ENCODE data around the gene TCERG1. TPM values are rescaled to one million over a fixed set of nuclear protein-coding genes. Genes with fewer than 3 reads are reported as not detected.
A peak's percentile ranks its signal among the peaks of the same experiment; 100 is the strongest.

Gene TCERG1
- total RNA-seq, 3 donors from 2014 or later, result 48.0 to 119 (median 79.3) TPM

- Histone ChIP-seq H3K27ac (no peak overlapping the region), H3K9me3 (no peaks in the 10 kb centered on the region), H3K36me3 (no peaks in the 10 kb centered on the region), H3K4me3 (no peak overlapping the region), H3K27me3 (no peaks in the 10 kb centered on the region), H3K4me1 (no peaks in the 10 kb centered on the region)
- intact Hi-C loops (cut with DNase I; ENCODE audit: low total_unique reads), result no loop called here
- TF ChIP-seq CTCF (IDR thresholded peaks at IDR 0.05), result no peak
- no peak for TF ChIP-seq POLR2AphosphoS5 (IDR thresholded peaks at IDR 0.05)
- no peak for TF ChIP-seq POLR2A (IDR thresholded peaks at IDR 0.05)
- DNase-seq (ENCODE audit: low spot score in 2 of 2), result no peak
Measured at GRCh38 chr5:146426305-146426704, 20.8 kb upstream of the TCERG1 start.

- Histone ChIP-seq H3K4me1 (no peaks in the 10 kb centered on the region), H3K36me3 (no peaks in the 10 kb centered on the region), H3K27ac (no peak overlapping the region), H3K4me3 (no peak overlapping the region), H3K9me3 (no peaks in the 10 kb centered on the region), H3K27me3 (no peaks in the 10 kb centered on the region)
- TF ChIP-seq POLR2A (IDR thresholded peaks at IDR 0.05) (no peak), CTCF (IDR thresholded peaks at IDR 0.05) (peak in 2 of 3 donors; percentile 65 to 71)
- DNase-seq (ENCODE audit: low spot score in 2 of 2), result no peak
- intact Hi-C loops (cut with DNase I; ENCODE audit: low total_unique reads), result no loop called here
Measured at GRCh38 chr5:146426853-146427618, 20.1 kb upstream of the TCERG1 start.

- Histone ChIP-seq H3K27ac (no peak overlapping the region), H3K4me3 (no peak overlapping the region), H3K4me1 (no peaks in the 10 kb centered on the region), H3K27me3 (no peaks in the 10 kb centered on the region), H3K36me3 (no peaks in the 10 kb centered on the region), H3K9me3 (no peaks in the 10 kb centered on the region)
- intact Hi-C loops (cut with DNase I; ENCODE audit: low total_unique reads), result no loop called here
- TF ChIP-seq POLR2A (IDR thresholded peaks at IDR 0.05), result no peak
- TF ChIP-seq CTCF (IDR thresholded peaks at IDR 0.05), result no peak
- no peak for TF ChIP-seq POLR2AphosphoS5 (IDR thresholded peaks at IDR 0.05)
- DNase-seq (ENCODE audit: low spot score in 2 of 2), result no peak
Measured at GRCh38 chr5:146427619-146427997, 19.5 kb upstream of the TCERG1 start.

- intact Hi-C loops (cut with DNase I; ENCODE audit: low total_unique reads), result no loop called here
- Histone ChIP-seq H3K27me3 (no peaks in the 10 kb centered on the region), H3K4me1 (no peaks in the 10 kb centered on the region), H3K9me3 (no peaks in the 10 kb centered on the region), H3K36me3 (no peaks in the 10 kb centered on the region), H3K4me3 (no peak overlapping the region), H3K27ac (no peak overlapping the region)
- TF ChIP-seq POLR2A (IDR thresholded peaks at IDR 0.05), result no peak
- no peak for TF ChIP-seq CTCF (IDR thresholded peaks at IDR 0.05)
- no peak for TF ChIP-seq POLR2AphosphoS5 (IDR thresholded peaks at IDR 0.05)
- no peak for DNase-seq (ENCODE audit: low spot score in 2 of 2)
Measured at GRCh38 chr5:146428658-146429057, 18.5 kb upstream of the TCERG1 start.

- no peak overlapping the region for H3K4me3 ChIP-seq
- no peak for TF ChIP-seq CTCF (IDR thresholded peaks at IDR 0.05)
- no peak for TF ChIP-seq POLR2A (IDR thresholded peaks at IDR 0.05)
- no peak for TF ChIP-seq POLR2AphosphoS5 (IDR thresholded peaks at IDR 0.05)
- no peak for DNase-seq (ENCODE audit: low spot score in 2 of 2)
- H3K4me1 ChIP-seq, result no peaks in the 10 kb centered on the region
- H3K36me3 ChIP-seq, result no peaks in the 10 kb centered on the region
- peaks cover 0 to under 1% of the 10 kb centered on the region in 2 donors for H3K27me3 ChIP-seq
- H3K9me3 ChIP-seq, result no peaks in the 10 kb centered on the region
- intact Hi-C loops (cut with DNase I; ENCODE audit: low total_unique reads), result no loop called here
- H3K27ac ChIP-seq, result no peak overlapping the region
Measured at GRCh38 chr5:146440353-146440752, 6.8 kb upstream of the TCERG1 start.
